Nephron (organoid): ENCODE results near the gene SELENOM.
A peak's percentile ranks its signal among the peaks of the same experiment; 100 is the strongest.
"Not testable (repeated sequence)": the region's sequence is repeated elsewhere in the genome, so short reads cannot be mapped to it uniquely, and the experiment has no call there.

Source experiments
- H3K27ac Mint-ChIP-seq, 3 experiments: 2 replicates each; pipeline ENCODE4 v1.8.0; 2020; ENCODE audit warnings: mixed read lengths in 3 of 3, mild to moderate bottlenecking in 2 of 3, moderate library complexity in 1 of 3
- H3K27me3 Mint-ChIP-seq: 2 replicates; pipeline ENCODE4 v1.8.0; 2021; ENCODE audit warnings: low read depth, mild to moderate bottlenecking, moderate library complexity, mixed read lengths
- H3K36me3 Mint-ChIP-seq: 2 replicates; pipeline ENCODE4 v1.8.0; 2020; ENCODE audit warnings: low read depth, mixed read lengths
- H3K4me1 Mint-ChIP-seq: 2 replicates; pipeline ENCODE4 v1.8.0; 2020; ENCODE audit warnings: mixed read lengths
- H3K4me3 Mint-ChIP-seq, 3 experiments: 2 replicates each; pipeline ENCODE4 v1.8.0; 2020; ENCODE audit warnings: mild to moderate bottlenecking in 3 of 3, mixed read lengths in 3 of 3, moderate library complexity in 2 of 3
- H3K9me3 Mint-ChIP-seq: 2 replicates; pipeline ENCODE4 v1.8.0; 2020; ENCODE audit warnings: mixed read lengths
- TF ChIP-seq, protein P1 (sequence below), 3 experiments: fragments of 200-600 bp; sonication (generic); IDR thresholded peaks; one replicate each; pipeline ENCODE4 v1.5.0; 2021; ENCODE audit warnings: antibody characterized with exemption in 3 of 3; ENCODE audit not compliant: unreplicated experiment in 3 of 3

The SELENOM gene

DNA sequence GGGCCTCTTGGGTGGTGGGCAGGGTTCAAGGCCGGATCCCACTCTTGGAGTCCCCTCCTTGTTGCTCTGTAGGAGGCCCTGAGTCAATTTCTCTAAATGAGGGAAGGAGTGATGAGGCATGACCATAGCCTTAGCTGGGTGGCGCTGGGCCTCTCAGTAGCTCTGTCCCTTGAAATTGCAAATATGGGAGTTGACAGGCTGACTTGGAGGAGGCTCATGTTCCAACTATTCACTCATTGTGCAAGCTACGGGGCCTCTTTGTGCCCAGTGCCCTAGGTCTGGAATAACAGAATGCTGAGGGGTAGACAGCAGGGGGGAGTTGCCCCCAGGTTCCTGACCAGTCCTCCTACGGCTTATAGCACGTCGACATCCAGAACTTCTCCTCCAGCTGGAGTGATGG lies 8.0 kb downstream of the SELENOM start:
- TF ChIP-seq, protein P1, sequence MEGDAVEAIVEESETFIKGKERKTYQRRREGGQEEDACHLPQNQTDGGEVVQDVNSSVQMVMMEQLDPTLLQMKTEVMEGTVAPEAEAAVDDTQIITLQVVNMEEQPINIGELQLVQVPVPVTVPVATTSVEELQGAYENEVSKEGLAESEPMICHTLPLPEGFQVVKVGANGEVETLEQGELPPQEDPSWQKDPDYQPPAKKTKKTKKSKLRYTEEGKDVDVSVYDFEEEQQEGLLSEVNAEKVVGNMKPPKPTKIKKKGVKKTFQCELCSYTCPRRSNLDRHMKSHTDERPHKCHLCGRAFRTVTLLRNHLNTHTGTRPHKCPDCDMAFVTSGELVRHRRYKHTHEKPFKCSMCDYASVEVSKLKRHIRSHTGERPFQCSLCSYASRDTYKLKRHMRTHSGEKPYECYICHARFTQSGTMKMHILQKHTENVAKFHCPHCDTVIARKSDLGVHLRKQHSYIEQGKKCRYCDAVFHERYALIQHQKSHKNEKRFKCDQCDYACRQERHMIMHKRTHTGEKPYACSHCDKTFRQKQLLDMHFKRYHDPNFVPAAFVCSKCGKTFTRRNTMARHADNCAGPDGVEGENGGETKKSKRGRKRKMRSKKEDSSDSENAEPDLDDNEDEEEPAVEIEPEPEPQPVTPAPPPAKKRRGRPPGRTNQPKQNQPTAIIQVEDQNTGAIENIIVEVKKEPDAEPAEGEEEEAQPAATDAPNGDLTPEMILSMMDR (IDR thresholded peaks at IDR 0.05; ENCODE audit: unreplicated experiment in 3 of 3) = no peak
- Mint-ChIP-seq H3K4me1 (peaks cover 25% of the 10 kb centered on the region), H3K9me3 (no peaks in the 10 kb centered on the region), H3K4me3 (no peak overlapping the region), H3K36me3 (peaks cover 46% of the 10 kb centered on the region), H3K27ac (no peak overlapping the region), H3K27me3 (no peaks in the 10 kb centered on the region)

DNA sequence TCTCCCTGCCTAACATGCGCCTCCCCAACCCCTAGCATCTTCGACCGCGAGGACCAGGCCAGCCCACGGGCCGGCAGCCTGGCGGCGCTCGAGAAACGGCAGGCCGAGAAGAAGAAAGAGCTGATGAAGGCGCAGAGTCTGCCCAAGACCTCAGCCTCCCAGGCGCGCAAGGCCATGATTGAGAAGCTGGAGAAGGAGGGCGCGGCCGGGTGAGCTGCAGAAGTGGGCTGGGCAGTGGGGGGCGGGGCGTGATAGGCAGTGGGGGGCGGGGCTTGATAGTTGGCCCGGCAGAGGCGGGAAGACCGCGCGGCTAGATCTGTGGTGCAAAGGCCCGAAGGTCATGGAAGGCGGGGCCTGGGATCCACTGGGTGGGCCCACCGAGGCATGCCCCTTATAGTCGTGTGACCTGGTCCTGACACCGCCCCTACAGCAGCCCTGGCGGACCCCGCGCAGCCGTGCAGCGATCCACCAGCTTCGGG lies 8.7 kb downstream of the SELENOM start:
- Mint-ChIP-seq H3K4me1 (peaks cover 31% of the 10 kb centered on the region), H3K36me3 (peaks cover 46% of the 10 kb centered on the region), H3K4me3 (peak overlapping the region in 1 of 3 experiments; percentile 27), H3K27ac (no peak overlapping the region), H3K9me3 (no peaks in the 10 kb centered on the region), H3K27me3 (no peaks in the 10 kb centered on the region)
- TF ChIP-seq, protein P1 (IDR thresholded peaks at IDR 0.05; ENCODE audit: unreplicated experiment in 3 of 3) = no peak

DNA sequence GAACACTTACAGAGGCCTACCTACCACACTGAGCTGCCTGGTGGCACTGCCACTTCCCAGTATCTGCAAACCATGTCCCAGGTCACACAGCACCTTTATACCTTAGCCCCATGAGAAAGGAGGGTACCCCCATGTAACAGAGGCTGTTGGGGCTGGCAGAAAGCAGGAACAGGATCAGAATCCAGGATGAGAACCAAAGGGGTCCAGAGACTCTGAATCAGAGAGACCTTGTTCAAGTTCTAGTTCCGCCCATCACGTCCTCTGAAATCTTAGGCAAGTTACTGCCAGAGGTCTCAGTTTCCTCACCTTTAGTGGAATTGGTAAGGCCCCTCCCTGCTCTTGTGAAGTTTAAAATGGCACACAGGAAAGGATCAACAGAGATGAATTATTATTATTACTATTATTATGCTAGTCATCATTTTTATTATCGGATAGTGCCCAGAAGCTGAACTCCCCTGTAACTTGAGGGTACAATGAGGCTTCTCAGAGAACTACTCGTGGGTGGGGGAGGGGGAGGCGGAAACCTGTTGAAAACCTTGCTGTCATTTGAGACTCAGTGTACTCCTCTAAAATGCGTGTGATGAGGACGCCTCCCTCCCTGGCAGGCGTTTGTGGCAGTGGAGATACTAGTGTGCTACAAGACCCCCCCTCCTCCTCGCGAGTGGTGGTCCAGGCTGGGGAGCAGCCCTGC lies 9.3 kb downstream of the SELENOM start:
- peaks cover 46% of the 10 kb centered on the region for H3K36me3 Mint-ChIP-seq
- peak overlapping the region in 1 of 3 experiments; percentile 27 for H3K4me3 Mint-ChIP-seq
- no peaks in the 10 kb centered on the region for H3K27me3 Mint-ChIP-seq
- H3K9me3 Mint-ChIP-seq = no peaks in the 10 kb centered on the region
- TF ChIP-seq, protein P1 (IDR thresholded peaks at IDR 0.05; ENCODE audit: unreplicated experiment in 3 of 3) = no peak
- H3K4me1 Mint-ChIP-seq = peaks cover 31% of the 10 kb centered on the region
- H3K27ac Mint-ChIP-seq = no peak overlapping the region

GRCh38 chr22:31097539-31097938 lies 9.8 kb downstream of the SELENOM start:
- H3K4me3 Mint-ChIP-seq, H3K27me3 Mint-ChIP-seq, H3K9me3 Mint-ChIP-seq, H3K27ac Mint-ChIP-seq: not testable (repeated sequence)
- H3K36me3 Mint-ChIP-seq = peaks cover 46% of the 10 kb centered on the region
- H3K4me1 Mint-ChIP-seq = peaks cover 31% of the 10 kb centered on the region

GRCh38 chr22:31096657-31097279 lies 10.6 kb downstream of the SELENOM start:
- Mint-ChIP-seq H3K36me3 (peaks cover 41% of the 10 kb centered on the region), H3K27ac (peak overlapping the region in 1 of 3 experiments; percentile 17), H3K4me3 (no peak overlapping the region), H3K9me3 (no peaks in the 10 kb centered on the region), H3K27me3 (no peaks in the 10 kb centered on the region), H3K4me1 (peaks cover 31% of the 10 kb centered on the region)
- TF ChIP-seq, protein P1 (IDR thresholded peaks at IDR 0.05; ENCODE audit: unreplicated experiment in 3 of 3) = no peak

GRCh38 chr22:31095637-31096249 lies 11.6 kb downstream of the SELENOM start:
- no peaks in the 10 kb centered on the region for H3K27me3 Mint-ChIP-seq
- peak overlapping the region in 1 of 3 experiments; percentile 17 for H3K27ac Mint-ChIP-seq
- TF ChIP-seq, protein P1 (IDR thresholded peaks at IDR 0.05; ENCODE audit: unreplicated experiment in 3 of 3) = no peak
- no peaks in the 10 kb centered on the region for H3K9me3 Mint-ChIP-seq
- peaks cover 35% of the 10 kb centered on the region for H3K36me3 Mint-ChIP-seq
- peaks cover 31% of the 10 kb centered on the region for H3K4me1 Mint-ChIP-seq
- H3K4me3 Mint-ChIP-seq = peak overlapping the region in 1 of 3 experiments; percentile 29
